Osteocyte (in vitro differentiated cells): ENCODE measurements around the gene PTPRD. TPM values are rescaled to one million over a fixed set of nuclear protein-coding genes. Genes with fewer than 3 reads are reported as not detected.

Experiments
- DNase-seq: peaks from one replicate; pipeline ENCODE4 v3.0.0; 2021; ENCODE audit warnings: mixed read lengths; ENCODE audit not compliant: unreplicated experiment; ENCODE audit errors: extremely low spot score
- H3K27ac Mint-ChIP-seq: one replicate; pipeline ENCODE4 v1.8.0; 2021; ENCODE audit warnings: mild to moderate bottlenecking, mixed read lengths; ENCODE audit not compliant: unreplicated experiment
- H3K27me3 Mint-ChIP-seq: one replicate; pipeline ENCODE4 v1.8.0; 2021; ENCODE audit warnings: mixed read lengths; ENCODE audit not compliant: unreplicated experiment
- H3K36me3 Mint-ChIP-seq: one replicate; pipeline ENCODE4 v1.8.0; 2021; ENCODE audit warnings: mixed read lengths; ENCODE audit not compliant: unreplicated experiment
- H3K4me1 Mint-ChIP-seq: one replicate; pipeline ENCODE4 v1.8.0; 2021; ENCODE audit warnings: mixed read lengths; ENCODE audit not compliant: unreplicated experiment
- H3K4me3 Mint-ChIP-seq: one replicate; pipeline ENCODE4 v1.8.0; 2021; ENCODE audit warnings: mild to moderate bottlenecking, moderate library complexity, mixed read lengths; ENCODE audit not compliant: unreplicated experiment
- H3K9me3 Mint-ChIP-seq: one replicate; pipeline ENCODE4 v1.8.0; 2021; ENCODE audit warnings: mixed read lengths; ENCODE audit not compliant: unreplicated experiment
- total RNA-seq: library from RNA; stranded (reverse); gene quantifications from 2 replicates; pipeline ENCODE4 v1.2.1, GENCODE V29; 2021
- TF ChIP-seq, protein P1 (sequence below): fragments of 200-600 bp; sonication (generic); IDR thresholded peaks from 2 replicates; pipeline ENCODE4 v1.5.0; 2021; ENCODE audit warnings: antibody characterized with exemption, mild to moderate bottlenecking, moderate library complexity

Gene PTPRD
- total RNA-seq, 1 donor from 2014 or later, result 5.4 TPM

- H3K27ac Mint-ChIP-seq, result no peak overlapping the region
- H3K4me1 Mint-ChIP-seq, result peaks cover 3% of the 10 kb centered on the region
- H3K9me3 Mint-ChIP-seq, result peaks cover 12% of the 10 kb centered on the region
- DNase-seq, result no peak
- H3K27me3 Mint-ChIP-seq, result no peaks in the 10 kb centered on the region
- no peaks in the 10 kb centered on the region for H3K36me3 Mint-ChIP-seq
- H3K4me3 Mint-ChIP-seq, result no peak overlapping the region
- TF ChIP-seq, protein P1, sequence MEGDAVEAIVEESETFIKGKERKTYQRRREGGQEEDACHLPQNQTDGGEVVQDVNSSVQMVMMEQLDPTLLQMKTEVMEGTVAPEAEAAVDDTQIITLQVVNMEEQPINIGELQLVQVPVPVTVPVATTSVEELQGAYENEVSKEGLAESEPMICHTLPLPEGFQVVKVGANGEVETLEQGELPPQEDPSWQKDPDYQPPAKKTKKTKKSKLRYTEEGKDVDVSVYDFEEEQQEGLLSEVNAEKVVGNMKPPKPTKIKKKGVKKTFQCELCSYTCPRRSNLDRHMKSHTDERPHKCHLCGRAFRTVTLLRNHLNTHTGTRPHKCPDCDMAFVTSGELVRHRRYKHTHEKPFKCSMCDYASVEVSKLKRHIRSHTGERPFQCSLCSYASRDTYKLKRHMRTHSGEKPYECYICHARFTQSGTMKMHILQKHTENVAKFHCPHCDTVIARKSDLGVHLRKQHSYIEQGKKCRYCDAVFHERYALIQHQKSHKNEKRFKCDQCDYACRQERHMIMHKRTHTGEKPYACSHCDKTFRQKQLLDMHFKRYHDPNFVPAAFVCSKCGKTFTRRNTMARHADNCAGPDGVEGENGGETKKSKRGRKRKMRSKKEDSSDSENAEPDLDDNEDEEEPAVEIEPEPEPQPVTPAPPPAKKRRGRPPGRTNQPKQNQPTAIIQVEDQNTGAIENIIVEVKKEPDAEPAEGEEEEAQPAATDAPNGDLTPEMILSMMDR, result no peak
Measured at GRCh38 chr9:9819886-9820285, 792.9 kb downstream of the PTPRD start.

DNA sequence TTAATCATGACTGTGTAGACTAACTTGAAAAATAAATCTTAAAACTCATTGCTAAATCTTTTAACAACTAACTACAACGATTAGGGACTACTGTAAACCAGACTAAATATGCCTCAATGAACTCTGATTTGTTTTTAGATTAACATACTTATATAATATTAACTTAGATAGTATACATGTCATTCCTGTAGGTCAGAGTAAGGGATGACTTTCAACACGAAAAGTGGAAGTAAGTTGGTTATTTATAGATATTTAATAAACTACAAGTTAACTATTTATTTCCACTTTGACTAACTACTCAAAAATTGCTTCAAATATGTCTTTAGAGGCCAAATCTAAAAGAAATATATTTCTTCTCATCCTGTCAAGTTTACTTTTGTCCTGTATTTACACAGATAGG, 795.6 kb downstream of the PTPRD start:
- no peak for DNase-seq
- peaks cover 3% of the 10 kb centered on the region for H3K4me1 Mint-ChIP-seq
- peaks cover 12% of the 10 kb centered on the region for H3K9me3 Mint-ChIP-seq
- H3K36me3 Mint-ChIP-seq, result no peaks in the 10 kb centered on the region
- no peak overlapping the region for H3K4me3 Mint-ChIP-seq
- TF ChIP-seq, protein P1, result no peak
- H3K27ac Mint-ChIP-seq, result no peak overlapping the region
- no peaks in the 10 kb centered on the region for H3K27me3 Mint-ChIP-seq

- no peak for DNase-seq
- no peak overlapping the region for H3K4me3 Mint-ChIP-seq
- H3K27me3 Mint-ChIP-seq, result peaks cover 22% of the 10 kb centered on the region
- TF ChIP-seq, protein P1, result no peak
- no peak overlapping the region for H3K27ac Mint-ChIP-seq
- H3K4me1 Mint-ChIP-seq, result peaks cover 5% of the 10 kb centered on the region
- no peaks in the 10 kb centered on the region for H3K36me3 Mint-ChIP-seq
- no peaks in the 10 kb centered on the region for H3K9me3 Mint-ChIP-seq
Measured at GRCh38 chr9:9804109-9804508, 808.7 kb downstream of the PTPRD start.

DNA sequence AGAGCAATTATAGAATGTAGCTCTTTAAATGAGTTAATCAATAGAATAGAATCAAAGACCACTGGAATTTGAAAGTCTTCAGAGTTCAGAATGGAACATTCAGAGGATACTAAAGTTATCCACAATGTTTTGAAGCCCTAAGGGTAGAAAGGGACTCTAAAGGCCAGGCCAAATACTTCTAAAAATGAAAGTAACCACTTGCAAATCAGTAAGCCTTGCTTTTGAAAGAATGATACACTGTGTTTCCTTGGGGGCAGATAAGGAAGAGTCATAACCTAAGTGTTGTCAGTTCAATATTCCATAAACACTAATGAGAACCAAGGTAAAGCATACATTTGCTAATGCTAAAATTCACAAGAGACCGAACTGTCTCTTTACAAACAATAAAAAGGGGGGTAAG, 813.5 kb downstream of the PTPRD start:
- H3K36me3 Mint-ChIP-seq, result no peaks in the 10 kb centered on the region

DNA sequence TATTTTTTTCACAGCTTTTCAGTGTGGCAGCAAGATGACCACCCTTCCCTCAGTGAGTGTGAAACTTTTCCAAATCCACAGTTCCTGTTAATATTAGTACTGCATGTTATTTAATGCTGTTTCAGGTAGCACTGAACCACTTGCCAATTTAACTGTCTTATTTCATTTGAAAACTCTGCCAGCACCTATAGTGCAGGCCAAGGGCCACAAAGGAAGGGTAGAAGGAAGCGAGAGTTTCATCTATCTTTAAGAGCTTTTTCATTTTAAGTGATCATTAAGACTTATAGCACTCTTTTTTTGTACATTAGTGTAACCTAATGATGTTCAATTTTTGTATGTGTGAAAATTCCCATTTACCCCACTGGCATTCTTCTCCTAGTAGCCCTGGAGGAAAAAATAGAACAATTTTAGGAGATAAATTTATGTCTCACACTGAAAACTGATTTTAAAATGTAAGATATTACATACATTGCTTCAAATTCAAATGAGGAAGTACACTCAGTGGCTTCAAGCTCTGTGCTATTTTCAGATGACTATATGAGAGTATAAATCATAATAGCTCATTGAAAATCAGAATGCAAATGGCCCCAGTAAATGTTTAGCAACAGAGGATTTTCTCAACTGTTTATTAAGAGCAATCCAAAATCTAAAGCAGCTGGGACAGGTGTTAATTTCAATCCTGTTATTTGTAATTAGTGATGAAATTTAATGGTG, 820.5 kb downstream of the PTPRD start:
- H3K4me3 Mint-ChIP-seq, result no peak overlapping the region
- DNase-seq, result no peak
- no peak overlapping the region for H3K27ac Mint-ChIP-seq
- TF ChIP-seq, protein P1, result no peak
- no peaks in the 10 kb centered on the region for H3K36me3 Mint-ChIP-seq
- H3K27me3 Mint-ChIP-seq, result peaks cover 5% of the 10 kb centered on the region
- H3K9me3 Mint-ChIP-seq, result no peaks in the 10 kb centered on the region
- peaks cover 9% of the 10 kb centered on the region for H3K4me1 Mint-ChIP-seq

More for the DNA sequence above, 813.5 kb downstream of the PTPRD start:
- H3K27me3 Mint-ChIP-seq, result peaks cover 10% of the 10 kb centered on the region
- DNase-seq, result no peak
- no peak overlapping the region for H3K4me3 Mint-ChIP-seq
- no peaks in the 10 kb centered on the region for H3K9me3 Mint-ChIP-seq
- H3K27ac Mint-ChIP-seq, result no peak overlapping the region
- TF ChIP-seq, protein P1, result no peak
- H3K4me1 Mint-ChIP-seq, result peaks cover 5% of the 10 kb centered on the region
